ENCODE measurements around the gene DLX6. TPM values are rescaled to one million over a fixed set of nuclear protein-coding genes. Genes with fewer than 3 reads are reported as not detected.
A peak's percentile ranks its signal among the peaks of the same experiment; 100 is the strongest.

DLX6 gene
- total RNA-seq, 6 experiments from 2014 or later, result not detected

GRCh38 chr7:97013134-97013844 is 7.9 kb downstream of the DLX6 start:
- H3K9me3 Mint-ChIP-seq, result no peaks in the 10 kb centered on the region
- H3K4me3 Mint-ChIP-seq, result no peak overlapping the region
- no peaks in the 10 kb centered on the region for H3K4me1 Mint-ChIP-seq (ENCODE audit: low read depth)
- H3K27ac Mint-ChIP-seq, result no peak overlapping the region
- DNase-seq, result no peak
- no peaks in the 10 kb centered on the region for H3K36me3 Mint-ChIP-seq (ENCODE audit: low read depth)
- H3K27me3 Mint-ChIP-seq (ENCODE audit: insufficient read depth), result peaks cover 60% of the 10 kb centered on the region
- no peak for TF ChIP-seq CTCF (IDR thresholded peaks at IDR 0.05)

- TF ChIP-seq CTCF (IDR thresholded peaks at IDR 0.05), result no peak
- H3K4me1 Mint-ChIP-seq (ENCODE audit: low read depth), result no peaks in the 10 kb centered on the region
- H3K4me3 Mint-ChIP-seq, result no peak overlapping the region
- peaks cover 64% of the 10 kb centered on the region for H3K27me3 Mint-ChIP-seq (ENCODE audit: insufficient read depth)
- no peaks in the 10 kb centered on the region for H3K9me3 Mint-ChIP-seq
- H3K36me3 Mint-ChIP-seq (ENCODE audit: low read depth), result no peaks in the 10 kb centered on the region
- H3K27ac Mint-ChIP-seq, result no peak overlapping the region
- no peak for DNase-seq
These were observed 8.4 kb downstream of the DLX6 start for GRCh38 chr7:97013845-97014134.

GRCh38 chr7:97014145-97014750 is 8.9 kb downstream of the DLX6 start:
- no peak for DNase-seq
- H3K4me3 Mint-ChIP-seq, result no peak overlapping the region
- no peaks in the 10 kb centered on the region for H3K9me3 Mint-ChIP-seq
- TF ChIP-seq CTCF (IDR thresholded peaks at IDR 0.05), result 0 out of 2 replicates have a peak, but pooled peaks have one; percentile 6
- H3K27me3 Mint-ChIP-seq (ENCODE audit: insufficient read depth), result peaks cover 69% of the 10 kb centered on the region
- H3K27ac Mint-ChIP-seq, result no peak overlapping the region
- no peaks in the 10 kb centered on the region for H3K36me3 Mint-ChIP-seq (ENCODE audit: low read depth)
- no peaks in the 10 kb centered on the region for H3K4me1 Mint-ChIP-seq (ENCODE audit: low read depth)

- no peaks in the 10 kb centered on the region for H3K4me1 Mint-ChIP-seq (ENCODE audit: low read depth)
- no peak overlapping the region for H3K27ac Mint-ChIP-seq
- no peaks in the 10 kb centered on the region; the same call in 1 of the 2 replicates for H3K9me3 Mint-ChIP-seq
- H3K4me3 Mint-ChIP-seq, result no peak overlapping the region
- peaks cover under 1% of the 10 kb centered on the region; the same call in 1 of the 2 replicates for H3K36me3 Mint-ChIP-seq (ENCODE audit: low read depth)
- no peak for DNase-seq
- TF ChIP-seq CTCF (IDR thresholded peaks at IDR 0.05), result no peak
- peaks cover 66% of the 10 kb centered on the region for H3K27me3 Mint-ChIP-seq (ENCODE audit: insufficient read depth)
These were observed 9.9 kb downstream of the DLX6 start for GRCh38 chr7:97015279-97015678.

GRCh38 chr7:97015756-97016380 is 10.5 kb downstream of the DLX6 start:
- Mint-ChIP-seq H3K36me3 (ENCODE audit: low read depth) (peaks cover 5% of the 10 kb centered on the region; the same call in 1 of the 2 replicates), H3K4me1 (ENCODE audit: low read depth) (no peaks in the 10 kb centered on the region), H3K27me3 (ENCODE audit: insufficient read depth) (peaks cover 69% of the 10 kb centered on the region), H3K9me3 (no peaks in the 10 kb centered on the region; the same call in 1 of the 2 replicates), H3K4me3 (no peak overlapping the region), H3K27ac (no peak overlapping the region)
- DNase-seq, result no peak
- no peak for TF ChIP-seq CTCF (IDR thresholded peaks at IDR 0.05)
